Hematopoietic multipotent progenitor cell treated with erythropoietin and hydrocortisone succinate and interleukin-3 and kit ligand, for 8 days (in vitro differentiated cells): ENCODE data around the gene PHAF1.

Experiments used
- DNase-seq: peaks from one replicate; pipeline ENCODE4 v3.0.0-alpha.2; 2015

Gene PHAF1

GRCh38 chr16:67109407-67110135, at the start of gene PHAF1:
PHAF1 (plus strand) TSS chr16:67109941; CDS start chr16:67110176, 235 bp downstream.
- peak; percentile 85 for DNase-seq

- peak; percentile 47 for DNase-seq
These were observed 46.7 kb upstream of the PHAF1 start for GRCh38 chr16:67063008-67063407.

- DNase-seq: no peak
These were observed 41.5 kb upstream of the PHAF1 start for GRCh38 chr16:67068212-67068753.

DNA sequence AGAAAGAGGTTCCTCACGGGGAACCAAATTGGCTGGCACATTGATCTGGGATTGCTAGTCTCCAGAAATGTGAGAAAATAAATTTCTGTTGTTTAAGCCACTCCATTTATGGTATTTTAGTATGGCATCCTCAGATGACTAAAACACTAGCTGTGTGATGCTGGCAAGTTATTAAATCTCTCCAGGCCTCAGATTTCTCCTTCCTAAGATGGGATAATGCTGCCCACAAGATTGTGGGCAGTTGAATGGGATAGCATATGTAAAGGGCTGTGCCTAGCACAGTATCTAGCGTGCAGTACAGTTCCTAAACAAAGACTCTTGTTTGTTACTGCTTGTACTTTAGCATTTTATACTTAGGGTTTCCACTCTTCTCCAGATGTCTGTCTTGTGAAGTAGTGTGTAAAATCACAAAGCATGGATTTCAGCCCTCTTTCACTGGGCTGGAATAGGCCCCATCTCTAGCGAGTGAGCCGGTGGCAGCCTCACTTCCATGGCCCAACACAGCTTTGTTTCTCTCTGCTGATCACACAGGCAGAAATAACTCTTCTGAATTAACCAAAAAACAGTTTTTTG, 38.2 kb upstream of the PHAF1 start:
- DNase-seq: no peak

- no peak for DNase-seq
These were observed 34.4 kb upstream of the PHAF1 start for GRCh38 chr16:67075331-67075730.

- DNase-seq: no peak
These were observed 31.9 kb upstream of the PHAF1 start for GRCh38 chr16:67077871-67078270.

DNA sequence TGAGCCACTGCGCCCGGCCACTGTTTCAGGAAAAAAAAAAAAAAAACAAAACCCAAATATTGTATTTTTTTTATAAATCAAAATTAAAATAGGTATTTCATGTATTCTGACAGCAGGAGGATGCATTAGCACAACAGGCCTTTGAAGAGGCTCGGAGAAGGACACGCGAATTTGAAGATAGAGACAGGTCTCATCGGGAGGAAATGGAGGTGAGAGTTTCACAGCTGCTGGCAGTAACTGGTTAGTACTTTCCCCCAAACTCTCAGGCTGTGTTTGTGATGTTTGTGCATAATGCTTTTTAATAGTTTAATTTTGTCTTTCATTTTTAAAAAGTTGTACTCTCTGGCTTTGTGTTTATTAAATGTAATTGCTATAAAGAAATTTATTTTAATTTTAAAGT, 27.6 kb upstream of the PHAF1 start:
- DNase-seq: no peak

DNA sequence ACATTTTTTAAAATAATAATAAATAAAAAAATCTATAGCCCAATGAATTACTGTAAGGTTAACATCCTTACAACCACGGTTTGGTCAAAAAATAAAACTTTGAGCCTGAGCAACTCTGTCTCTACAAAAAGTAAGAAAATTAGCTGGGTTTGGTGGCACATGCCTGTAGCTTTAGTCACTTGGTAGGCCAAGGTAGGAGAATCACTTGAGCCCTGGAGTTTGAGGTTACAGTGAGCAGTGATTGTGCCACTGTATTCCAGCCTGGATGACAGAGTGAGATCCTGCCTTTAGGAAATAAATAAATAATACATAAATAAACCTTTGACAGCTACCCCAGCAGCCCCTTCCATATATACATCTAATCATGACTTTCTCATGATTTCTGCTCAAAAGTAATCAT, 26.9 kb upstream of the PHAF1 start:
- no peak for DNase-seq

DNA sequence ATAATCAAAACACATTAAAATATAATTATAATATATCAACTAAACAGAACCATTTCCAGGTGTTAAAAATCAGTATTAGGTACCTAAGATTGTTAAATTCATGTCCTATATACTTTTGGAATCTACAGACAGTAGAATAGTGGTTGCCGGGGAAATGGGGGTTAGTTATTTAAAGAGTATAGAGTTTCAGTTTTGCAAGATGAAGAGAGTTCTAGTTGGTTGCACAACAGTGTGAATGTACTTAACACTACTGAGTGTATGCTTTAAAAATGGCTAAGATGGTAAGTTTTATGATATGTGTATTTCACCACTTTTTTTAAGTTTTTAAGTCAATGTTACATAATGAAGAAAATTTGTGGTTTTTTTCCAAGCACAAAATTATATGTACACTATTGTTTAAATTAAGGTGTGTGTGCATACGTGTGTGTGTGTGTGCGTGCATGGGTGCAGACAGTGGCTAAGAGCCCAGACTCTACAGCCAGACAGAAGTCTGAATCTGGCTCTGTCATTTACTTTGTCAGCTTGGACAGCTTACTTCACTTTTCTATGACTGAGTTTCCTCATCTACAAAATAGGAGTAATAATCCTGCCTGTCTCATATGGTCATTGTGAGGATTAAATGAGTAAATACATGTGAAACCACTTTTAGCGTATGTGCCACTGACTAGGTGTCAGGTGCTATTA, 25.3 kb upstream of the PHAF1 start:
- no peak for DNase-seq

- DNase-seq: no peak
These were observed 22.9 kb upstream of the PHAF1 start for GRCh38 chr16:67086822-67087221.

DNA sequence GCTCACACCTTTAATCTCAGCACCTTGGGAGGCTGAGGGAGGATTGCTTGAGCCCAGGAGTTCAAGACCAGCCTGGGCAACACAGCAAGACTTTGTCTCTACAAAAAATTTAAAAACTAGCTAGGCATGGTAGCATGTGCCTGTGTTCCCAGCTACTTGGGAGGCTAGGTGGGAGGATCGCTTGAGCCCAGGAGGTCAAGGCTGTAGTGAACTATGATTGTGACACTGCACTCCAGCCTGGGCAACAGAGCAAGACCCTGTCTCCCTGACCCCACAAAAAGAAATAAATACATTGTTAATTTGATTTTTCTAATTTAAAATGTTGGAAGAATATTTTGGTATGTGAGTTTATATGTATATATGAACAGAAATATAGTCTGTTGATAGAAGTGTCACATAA, 22.4 kb upstream of the PHAF1 start:
- DNase-seq: no peak

DNA sequence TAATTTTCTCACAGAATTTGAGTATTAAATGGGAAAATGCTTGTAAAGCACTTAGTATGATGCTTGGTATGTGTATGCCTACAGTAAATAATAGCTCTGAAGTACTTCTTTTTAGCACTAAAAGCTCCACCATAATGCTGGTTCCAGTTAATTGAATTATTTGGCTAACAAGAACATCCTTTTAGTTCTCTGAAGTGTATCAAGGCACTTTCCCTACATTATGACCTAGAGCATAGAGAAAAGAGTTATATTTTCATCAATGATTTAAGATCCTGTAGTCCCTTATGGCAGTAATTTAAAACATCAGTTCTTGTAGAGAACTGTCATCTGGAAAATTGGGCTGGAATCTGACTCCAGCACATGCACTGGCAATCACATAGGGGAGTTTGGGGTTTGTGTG, 21.9 kb upstream of the PHAF1 start:
- DNase-seq: no peak

DNA sequence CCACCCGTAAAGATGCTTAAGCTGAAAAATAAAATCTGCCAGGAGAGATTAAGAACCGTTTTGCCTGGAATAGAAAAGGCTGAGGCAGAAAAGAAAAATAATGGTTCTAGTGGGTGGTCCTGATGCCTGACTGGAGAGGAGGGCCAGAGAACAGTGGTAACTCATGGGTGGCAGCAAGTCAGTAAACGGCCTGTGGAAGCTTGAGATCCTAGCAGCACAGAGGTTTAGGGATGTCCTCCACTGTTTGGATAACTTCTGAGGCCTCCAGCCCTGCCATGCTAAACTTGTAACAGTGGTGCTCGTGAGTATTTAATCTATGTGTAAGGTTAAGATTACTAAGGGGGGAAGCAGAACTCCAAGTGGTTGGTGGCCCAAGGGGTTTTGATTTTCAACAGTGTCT, 21.2 kb upstream of the PHAF1 start:
- no peak for DNase-seq

DNA sequence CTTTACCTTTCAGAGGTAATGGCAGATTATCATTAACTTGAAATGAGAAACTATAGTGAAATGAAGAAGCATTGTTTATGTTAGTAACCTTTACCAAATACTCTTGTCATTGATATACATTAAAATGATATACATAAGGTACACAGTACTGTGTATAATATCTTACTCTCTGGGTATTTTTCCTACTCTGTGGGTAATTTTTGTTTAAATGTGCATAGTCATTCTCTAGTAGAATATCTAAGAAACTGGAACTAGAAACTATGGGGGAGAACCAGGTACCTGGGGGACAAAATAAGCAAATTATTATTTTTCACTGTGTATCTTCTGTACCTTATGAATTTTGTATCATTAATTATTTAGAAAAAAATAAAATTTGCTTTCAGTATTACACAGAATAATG, 20.6 kb upstream of the PHAF1 start:
- DNase-seq: no peak

- no peak for DNase-seq
These were observed 17.7 kb upstream of the PHAF1 start for GRCh38 chr16:67091906-67092566.

- no peak for DNase-seq
These were observed 16.5 kb upstream of the PHAF1 start for GRCh38 chr16:67093098-67093726.

DNA sequence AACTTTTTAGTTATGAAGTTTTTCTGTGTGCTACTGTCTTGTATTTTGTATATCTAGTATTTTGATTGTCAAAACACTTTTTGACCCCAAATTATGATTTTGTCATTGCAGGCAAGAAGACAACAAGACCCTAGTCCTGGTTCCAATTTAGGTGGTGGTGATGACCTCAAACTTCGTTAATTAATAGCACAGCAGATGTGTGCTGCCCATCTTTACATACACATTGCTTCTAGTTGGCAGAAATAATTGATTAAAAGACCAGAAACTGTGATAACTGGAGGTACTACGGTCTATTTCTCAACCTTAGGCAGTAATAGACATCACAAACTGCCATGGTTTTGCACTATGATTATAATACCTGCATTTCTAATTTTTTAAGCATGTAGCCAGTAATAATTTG, 11.1 kb upstream of the PHAF1 start:
- no peak for DNase-seq

DNA sequence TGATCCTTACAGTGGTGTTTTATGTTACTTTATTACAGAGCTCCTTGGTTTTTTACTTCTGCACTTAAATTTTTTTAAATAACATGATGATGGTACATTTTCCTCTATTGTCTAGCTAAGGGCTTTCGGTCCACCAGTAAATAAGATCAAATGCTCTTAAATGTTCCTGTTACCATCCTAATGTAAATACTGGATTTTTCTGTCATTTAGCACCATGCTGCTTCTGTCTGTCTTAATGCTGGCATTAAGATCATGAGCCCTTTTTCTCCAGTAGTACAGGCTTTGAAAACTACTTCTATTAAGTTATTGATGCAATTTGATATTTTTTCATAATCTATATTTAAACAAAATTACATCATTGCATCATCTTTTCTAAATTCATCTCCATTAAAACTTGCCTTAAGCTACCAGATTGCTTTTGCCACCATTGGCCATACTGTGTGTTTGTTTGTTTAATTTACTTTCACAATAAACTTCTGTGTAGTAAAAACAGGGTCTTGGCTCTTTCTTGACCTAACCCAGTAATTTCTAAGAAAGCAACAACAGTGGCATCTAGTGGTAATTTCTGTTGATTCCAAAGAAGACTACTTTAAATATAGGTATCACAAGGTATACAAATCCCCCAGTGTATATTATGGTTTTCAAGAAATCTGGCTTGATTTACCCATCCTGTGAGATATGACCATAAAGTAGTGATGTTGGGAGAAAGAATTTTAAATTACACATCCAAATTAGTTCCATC, 9.0 kb upstream of the PHAF1 start:
- DNase-seq: peak; percentile 55

- DNase-seq: no peak
These were observed 8.2 kb upstream of the PHAF1 start for GRCh38 chr16:67101311-67102082.

DNA sequence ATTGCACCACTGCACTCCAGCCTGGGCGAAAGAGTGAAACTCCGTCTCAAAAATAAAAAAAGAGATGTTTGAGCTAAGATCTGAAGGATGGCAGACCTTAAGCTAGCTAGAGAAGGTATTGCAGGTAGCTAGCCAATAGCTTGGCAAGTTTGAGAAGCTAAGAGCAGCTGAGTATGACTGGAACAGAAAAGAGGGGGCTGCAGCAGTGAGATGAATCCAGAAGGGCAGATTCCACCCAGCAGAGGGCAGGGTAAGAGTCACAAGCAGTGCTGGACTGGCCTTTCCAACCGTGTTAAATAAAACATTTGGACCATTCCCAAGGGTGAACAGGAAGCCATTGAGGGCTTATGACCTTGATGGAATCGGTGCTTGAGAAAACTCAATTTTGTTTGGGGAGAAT, 5.7 kb upstream of the PHAF1 start:
- DNase-seq: peak; percentile 18

DNA sequence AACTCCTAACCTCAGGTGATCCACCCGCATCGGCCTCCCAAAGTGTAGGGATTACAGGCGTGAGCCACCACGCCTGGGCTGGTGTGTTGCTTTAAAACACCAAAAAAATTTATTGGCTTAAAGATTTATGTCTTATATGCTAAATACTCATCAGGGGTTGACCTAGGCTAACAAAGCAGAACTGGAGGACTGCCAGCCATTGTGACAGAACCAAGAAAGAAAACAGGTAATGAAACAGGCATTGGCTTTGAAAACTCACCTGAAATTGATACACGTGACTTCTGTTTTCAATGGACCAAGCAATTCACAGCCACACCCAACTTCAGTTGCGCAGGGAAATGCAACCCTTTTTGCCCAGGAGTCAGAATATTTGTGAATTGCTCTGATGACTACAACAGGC, 4.9 kb upstream of the PHAF1 start:
- DNase-seq: no peak
